ENCODE measurements around the gene MIEN1.
"Not testable (repeated sequence)": the region's sequence is repeated elsewhere in the genome, so short reads cannot be mapped to it uniquely, and the experiment has no call there.

The MIEN1 gene

DNA sequence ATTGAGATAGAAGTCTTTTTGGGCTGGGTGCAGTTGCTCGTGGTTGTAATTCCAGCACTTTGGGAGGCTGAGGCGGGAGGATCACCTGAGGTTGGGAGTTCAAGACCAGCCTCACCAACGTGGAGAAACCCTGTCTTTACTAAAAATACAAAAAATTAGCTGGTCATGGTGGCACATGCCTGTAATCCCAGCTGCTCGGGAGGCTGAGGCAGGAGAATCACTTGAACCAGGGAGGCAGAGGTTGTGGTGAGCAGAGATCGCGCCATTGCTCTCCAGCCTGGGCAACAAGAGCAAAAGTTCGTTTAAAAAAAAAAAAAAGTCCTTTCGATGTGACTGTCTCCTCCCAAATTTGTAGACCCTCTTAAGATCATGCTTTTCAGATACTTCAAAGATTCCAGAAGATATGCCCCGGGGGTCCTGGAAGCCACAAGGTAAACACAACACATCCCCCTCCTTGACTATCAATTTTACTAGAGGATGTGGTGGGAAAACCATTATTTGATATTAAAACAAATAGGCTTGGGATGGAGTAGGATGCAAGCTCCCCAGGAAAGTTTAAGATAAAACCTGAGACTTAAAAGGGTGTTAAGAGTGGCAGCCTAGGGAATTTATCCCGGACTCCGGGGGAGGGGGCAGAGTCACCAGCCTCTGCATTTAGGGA lies 31.0 kb downstream of the MIEN1 start:
- DNase-seq (ENCODE audit: low read depth in 2 of 2): not testable (repeated sequence)

DNA sequence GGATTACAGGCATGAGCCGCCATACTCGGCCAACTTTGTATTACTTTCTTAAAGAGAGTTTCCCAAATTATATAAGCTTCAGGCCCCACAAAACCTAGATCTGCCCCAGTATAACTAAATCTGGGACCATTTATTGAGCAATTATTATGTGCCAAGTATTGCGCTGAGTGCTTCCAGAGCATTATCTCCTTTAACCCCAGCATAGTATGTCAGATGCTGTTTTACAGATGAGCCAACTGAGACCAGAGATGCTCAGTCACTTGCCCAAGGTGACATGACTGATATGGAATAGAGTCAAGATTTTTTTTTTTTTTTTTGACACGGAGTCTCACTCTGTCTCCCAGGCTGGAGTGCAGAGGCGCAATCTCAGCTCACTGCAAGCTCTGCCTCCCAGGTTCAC lies 32.4 kb downstream of the MIEN1 start:
- no peak for DNase-seq (ENCODE audit: low read depth in 2 of 2)

DNA sequence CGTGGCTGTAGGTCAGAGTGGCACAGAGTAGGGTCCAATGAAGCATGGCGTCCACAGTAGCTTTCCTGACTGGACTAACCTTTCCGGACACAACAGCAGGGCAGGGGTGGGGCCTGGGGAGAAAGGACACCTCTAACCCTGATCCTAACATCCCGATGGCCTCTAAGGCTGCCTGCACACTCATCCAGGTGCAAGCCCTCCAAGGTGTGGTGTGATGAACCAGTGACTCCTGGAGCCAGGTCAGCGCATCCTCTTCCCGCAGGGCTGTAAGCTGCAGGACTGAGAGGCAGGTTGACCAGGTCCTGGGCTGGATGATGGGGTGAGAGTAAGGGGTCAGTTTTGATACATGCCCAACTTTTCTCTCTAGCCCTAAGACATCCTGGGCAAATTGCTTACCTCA lies 33.6 kb downstream of the MIEN1 start:
- no peak for DNase-seq (ENCODE audit: low read depth in 2 of 2)

DNA sequence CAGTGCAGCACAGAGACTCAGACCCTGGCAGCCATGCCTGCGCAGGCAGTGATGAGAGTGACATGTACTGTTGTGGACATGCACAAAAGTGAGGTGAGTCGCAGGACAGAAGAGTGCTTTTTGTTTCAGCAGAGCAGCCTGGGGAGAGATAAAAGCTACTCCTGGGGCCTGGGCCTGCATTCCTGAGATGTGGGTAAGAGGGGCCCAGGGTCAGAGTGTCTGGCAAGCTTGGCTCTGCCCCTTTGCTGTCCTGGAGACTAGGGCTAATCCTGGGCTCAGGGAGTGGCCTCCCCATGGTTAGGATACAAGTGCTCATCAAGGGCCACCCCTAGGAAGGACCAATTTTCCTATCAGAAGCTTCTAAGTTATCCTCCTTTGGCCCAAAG lies 35.2 kb downstream of the MIEN1 start:
- no peak for DNase-seq (ENCODE audit: low read depth in 2 of 2)

DNA sequence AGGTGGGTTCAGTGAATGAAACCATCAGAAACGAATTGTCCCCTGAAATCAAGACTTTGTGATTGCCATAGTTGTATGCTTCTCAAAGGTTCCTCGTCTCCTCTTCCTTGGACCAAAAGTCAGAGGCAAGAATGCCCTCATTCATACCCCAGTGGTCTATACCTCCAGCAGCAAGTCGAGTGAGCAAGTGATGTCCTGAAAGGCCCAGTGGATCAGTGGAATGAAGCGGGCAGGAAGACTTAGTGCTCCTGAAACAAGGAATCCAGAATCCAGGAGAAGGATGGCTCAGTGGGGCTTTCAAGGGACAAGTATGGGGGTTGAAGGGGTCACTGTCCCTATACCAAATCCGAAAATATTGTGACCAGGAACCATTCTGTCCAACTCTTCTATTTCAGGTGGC lies 35.7 kb downstream of the MIEN1 start:
- DNase-seq (ENCODE audit: low read depth in 2 of 2): no peak

DNA sequence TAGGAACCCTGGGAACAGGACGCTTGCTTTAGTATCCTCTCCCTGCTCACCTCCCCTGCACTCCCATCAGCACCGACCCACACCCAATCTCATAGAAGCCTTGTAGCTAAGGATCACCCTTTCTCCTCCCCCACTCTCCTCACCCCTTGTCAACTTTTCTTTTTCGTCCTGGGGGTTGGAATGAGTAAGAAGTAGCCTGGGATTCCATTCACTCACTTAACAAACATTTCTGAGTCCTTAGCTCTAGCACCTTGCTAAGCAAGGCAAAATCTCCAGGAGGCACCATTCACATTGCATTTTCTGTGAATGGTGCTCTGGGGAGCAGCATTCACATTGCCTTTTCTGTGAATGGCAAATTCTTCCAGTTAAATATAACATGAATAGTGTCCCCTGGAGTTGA lies 41.4 kb downstream of the MIEN1 start:
- no peak for DNase-seq (ENCODE audit: low read depth in 2 of 2)

DNA sequence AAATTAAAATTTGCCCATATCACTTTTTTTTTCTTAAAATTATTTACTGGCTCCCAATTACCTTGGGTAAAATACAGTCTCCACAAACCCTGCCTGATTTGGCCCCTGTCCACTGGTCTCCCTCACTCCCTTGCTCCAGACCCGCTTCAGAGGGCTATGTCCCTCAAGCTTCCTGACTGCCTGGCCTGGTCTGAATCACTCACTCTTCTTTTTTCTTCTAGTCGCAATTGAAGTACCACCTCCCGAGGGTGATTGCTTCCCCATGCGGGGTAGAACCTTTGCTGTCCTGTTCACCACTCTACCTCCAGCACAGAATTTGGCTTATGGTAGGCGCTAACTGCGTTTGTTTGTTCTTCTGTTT lies 41.9 kb downstream of the MIEN1 start:
- DNase-seq (ENCODE audit: low read depth in 2 of 2): no peak

DNA sequence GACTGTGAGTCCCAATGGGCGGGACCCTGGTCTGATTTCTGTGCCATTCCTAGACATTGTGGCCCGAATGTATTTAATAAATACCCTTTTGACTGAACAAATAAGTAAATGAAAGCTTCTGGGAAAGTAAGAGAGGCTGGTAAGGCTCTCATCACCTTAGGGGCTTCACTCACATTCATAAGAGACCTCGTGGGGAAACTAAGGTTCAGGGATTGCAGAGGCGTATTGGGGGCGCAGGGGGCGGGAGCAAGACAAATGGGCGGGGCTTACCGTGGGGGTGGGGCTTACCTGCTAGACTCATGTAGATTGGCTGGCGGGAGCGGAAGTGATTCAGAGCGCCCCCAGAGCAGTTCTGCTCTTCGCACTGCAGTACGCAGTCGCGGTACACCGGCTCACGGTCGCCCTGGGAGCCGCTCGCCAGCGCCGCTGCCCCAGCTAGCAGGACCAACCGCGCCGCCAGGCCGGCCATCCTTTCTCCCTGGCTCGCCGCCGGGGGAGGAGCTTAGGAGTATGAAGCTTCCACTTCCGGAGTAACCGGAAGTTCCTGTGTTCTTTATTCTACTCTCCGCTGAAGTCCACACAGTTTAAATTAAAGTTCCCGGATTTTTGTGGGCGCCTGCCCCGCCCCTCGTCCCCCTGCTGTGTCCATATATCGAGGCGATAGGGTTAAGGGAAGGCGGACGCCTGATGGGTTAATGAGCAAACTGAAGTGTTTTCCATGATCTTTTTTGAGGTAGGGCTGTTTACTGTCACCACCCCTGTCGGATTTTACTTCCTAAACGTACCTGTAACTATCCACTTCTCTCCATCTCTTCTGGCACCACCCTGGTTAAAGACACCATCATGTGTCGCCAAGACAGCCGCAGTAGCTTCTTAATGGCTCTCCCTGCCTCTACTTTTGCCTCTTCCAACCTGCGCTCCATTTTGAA lies 42.5 kb downstream of the MIEN1 start, which contains the start of gene PGAP3:
TSS of gene PGAP3 (minus strand) at position 512 of the 929 bp plus-strand sequence. CDS start at position 469, 43 bp downstream.
- peak; percentile 77 to 79 for DNase-seq (ENCODE audit: low read depth in 2 of 2)

DNA sequence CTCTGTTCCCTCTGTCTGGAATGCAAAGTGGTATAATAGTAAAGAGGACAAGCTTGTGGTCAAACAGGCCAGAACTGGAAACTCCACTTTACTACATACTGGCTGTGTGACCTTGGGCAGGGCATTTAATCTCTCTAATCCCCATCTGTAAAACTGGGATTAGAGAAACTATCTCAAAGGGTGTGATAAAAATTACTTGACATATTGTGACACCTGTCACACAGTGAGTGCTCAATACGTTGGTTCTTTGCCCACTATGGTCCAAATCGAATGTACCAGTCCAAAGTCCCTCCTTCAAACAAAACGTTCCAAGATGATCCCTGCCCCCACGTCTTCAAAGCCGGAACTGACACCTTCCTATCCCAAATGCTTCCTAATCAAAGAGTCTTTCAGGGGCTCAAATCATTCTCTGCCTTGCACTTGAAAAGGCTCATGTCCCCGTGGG lies 43.2 kb downstream of the MIEN1 start:
- DNase-seq (ENCODE audit: low read depth in 2 of 2): no peak

DNA sequence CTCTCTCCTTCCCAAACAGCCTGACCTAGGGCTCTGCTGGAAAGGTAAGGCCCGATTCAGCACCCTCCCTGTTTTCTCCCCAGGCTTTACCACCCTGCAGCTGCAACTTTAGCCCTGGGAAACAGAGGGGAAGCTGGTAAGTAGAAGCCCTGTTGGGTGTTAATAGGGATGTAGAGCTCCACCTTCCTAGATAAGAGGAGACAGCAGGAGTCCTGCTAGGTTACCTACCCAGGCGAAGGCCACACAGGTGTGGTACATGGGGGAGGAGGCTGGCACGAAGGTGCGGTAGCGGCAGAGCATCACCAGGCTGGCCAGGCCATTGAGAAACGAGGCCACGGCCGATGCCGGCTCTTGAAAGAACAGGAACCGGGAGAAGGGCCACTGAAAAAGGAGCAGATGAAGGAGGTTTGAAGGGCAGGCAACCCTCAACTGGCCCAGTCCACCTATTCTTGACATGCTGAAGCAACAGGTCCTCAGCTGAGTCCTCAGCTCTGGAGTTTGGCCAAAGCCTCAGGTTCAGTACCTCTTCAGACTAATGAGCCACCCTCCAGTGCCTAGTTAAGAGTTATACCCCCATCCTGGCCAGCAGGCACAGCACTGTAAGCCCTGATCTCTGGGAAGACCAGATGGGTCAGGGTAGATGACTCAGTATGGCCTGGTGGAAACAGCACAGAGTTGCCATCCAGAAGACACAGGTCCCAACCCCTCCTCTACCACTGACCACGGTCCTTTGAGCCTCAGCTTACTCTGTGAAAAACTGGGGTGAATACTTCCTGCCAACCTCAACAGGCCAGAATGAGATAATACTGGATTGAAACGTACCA lies 45.8 kb downstream of the MIEN1 start:
- DNase-seq (ENCODE audit: low read depth in 2 of 2): no peak

DNA sequence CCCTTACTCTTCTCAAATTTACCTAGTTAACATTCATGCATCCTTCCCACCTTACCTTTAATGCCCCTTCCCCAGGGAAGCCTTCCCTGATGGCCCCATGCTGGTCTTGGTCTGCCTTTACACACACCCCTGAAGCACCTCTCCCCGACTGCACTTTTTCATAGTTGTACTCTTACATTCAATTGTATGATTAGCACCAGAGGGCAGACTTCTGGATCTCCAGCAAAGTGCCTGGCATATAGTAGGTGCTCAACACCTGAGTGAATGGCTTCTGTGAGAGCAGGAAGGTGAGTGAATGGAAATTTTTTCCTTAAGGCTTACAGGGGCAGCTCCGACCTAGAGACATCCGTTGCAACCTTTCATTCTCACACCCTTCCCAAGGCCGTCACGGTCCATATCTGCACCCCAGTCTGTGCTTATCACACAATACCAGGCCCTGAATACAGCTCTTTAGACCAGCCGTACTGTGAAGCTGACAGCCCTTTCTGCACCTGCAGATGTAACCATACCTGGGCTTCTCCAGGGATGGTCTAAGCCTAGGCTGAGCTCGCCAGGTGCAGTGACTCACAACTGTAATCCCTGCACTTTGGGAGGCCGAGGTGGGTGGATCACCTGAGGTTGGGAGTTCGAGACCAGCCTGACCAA lies 46.9 kb downstream of the MIEN1 start:
- DNase-seq (ENCODE audit: low read depth in 2 of 2): no peak

DNA sequence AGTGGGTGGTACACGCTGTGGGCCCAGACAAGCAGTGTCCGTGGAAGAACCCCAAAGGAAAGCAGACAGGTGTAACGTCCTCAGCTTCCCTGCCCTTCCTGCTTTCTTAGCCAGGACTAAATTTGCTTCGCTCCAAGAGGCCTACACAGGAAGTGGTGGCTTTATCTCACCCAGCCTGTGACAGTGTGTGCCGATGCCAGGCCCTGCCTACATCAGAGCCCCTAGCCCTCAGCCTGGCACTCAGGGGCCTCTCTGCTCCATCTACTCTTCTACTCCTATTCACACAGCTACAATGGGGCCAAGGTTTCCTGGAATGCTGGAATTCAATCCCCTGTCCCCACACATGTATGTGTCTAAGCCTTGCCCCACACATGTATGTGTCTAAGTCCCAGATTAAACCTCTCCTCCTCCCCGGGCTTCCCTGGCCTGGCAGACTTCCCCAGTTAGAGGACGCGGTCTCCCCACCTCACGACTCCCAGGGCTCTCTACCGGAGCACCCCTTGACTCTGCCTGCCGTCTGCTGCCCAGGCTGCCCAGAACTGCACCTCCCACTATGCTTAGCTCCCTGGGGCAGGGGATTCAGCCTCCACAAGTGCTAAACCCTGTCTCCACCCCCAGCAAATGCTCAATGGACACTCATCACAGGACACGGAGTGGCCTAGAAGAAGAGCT lies 50.7 kb downstream of the MIEN1 start:
- DNase-seq (ENCODE audit: low read depth in 2 of 2): peak in 1 of 2 donors; percentile 18

All from stimulated activated CD8-positive, alpha-beta memory T cell treated with anti-CD3 and anti-CD28 coated beads, Interleukin-7, amount 100 ng/mL, for 4 hours (primary cell).